Adrenal gland (tissue), 5 donors: Measurements from ENCODE around the gene OR14I1.

Experiments used
- POLR2A ChIP-seq, 2 donors: fragments of 450-650 bp; IDR thresholded peaks; one replicate each; pipeline ENCODE4 v1.6.1; 2017; ENCODE audit warnings: antibody characterized with exemption in 2 of 2, mild to moderate bottlenecking in 2 of 2, moderate library complexity in 1 of 2
- TF ChIP-seq, protein P1 (sequence below), 6 experiments: fragments of 450-650 bp in 4 of 6; fragments of 200-600 bp in 2 of 6; sonication (generic) in 1 of 6; IDR thresholded peaks; 1 replicate in 5 of 6; 2 replicates in 1 of 6; pipeline versions ENCODE4 v1.5.1 to v1.8.0; 2016 to 2021; ENCODE audit warnings: antibody characterized with exemption in 6 of 6, mild to moderate bottlenecking in 2 of 6, moderate library complexity in 1 of 6
- donor health status: DM: no; HTN: no; CAD: no.

- TF ChIP-seq, protein P1, sequence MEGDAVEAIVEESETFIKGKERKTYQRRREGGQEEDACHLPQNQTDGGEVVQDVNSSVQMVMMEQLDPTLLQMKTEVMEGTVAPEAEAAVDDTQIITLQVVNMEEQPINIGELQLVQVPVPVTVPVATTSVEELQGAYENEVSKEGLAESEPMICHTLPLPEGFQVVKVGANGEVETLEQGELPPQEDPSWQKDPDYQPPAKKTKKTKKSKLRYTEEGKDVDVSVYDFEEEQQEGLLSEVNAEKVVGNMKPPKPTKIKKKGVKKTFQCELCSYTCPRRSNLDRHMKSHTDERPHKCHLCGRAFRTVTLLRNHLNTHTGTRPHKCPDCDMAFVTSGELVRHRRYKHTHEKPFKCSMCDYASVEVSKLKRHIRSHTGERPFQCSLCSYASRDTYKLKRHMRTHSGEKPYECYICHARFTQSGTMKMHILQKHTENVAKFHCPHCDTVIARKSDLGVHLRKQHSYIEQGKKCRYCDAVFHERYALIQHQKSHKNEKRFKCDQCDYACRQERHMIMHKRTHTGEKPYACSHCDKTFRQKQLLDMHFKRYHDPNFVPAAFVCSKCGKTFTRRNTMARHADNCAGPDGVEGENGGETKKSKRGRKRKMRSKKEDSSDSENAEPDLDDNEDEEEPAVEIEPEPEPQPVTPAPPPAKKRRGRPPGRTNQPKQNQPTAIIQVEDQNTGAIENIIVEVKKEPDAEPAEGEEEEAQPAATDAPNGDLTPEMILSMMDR (IDR thresholded peaks at IDR 0.05): no peak
- no peak for TF ChIP-seq POLR2A (IDR thresholded peaks at IDR 0.05)
Observed at GRCh38 chr1:248751635-248752034, 49.1 kb upstream of the OR14I1 start.
